ENCODE data around the gene ELF3.
"Not testable (repeated sequence)": the region's sequence is repeated elsewhere in the genome, so short reads cannot be mapped to it uniquely, and the experiment has no call there.

The ELF3 gene

DNA sequence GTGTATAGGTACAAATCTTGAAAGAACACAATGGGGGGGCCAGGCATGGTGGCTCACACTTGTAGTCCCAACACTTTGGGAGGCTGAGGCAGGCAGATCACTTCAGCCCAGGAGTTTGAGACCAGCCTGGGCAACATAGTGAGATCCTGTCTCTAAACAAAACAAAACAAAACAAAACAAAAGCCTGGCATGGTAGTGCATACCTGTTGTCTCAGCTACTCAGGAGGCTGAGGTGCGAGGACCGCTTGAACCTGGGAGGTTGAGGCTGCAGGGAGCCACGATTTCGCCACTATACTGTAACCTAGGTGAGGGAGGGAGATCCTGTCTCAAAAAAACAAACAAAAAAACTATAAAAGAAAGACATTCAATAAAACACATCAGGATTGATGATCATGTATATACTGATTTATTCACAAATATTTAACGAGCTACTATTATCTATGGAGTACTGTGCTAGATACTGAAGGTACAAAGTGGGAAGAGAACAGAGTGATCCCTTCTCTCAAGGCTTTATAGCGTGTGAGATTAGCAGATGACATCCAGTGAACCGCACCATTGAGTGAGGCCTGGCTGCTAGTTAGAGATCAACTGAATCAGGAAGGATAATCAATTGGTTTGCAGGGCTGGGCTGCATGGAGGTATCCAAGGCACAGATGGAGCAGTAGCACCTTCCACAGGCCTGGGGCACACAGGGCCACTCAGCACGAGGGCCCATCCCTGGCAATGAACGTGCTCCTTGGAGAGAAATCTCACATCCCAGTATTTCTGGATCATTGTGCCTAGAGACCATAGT is 26.4 kb downstream of the ELF3 start:
- DNase-seq = no peak

DNA sequence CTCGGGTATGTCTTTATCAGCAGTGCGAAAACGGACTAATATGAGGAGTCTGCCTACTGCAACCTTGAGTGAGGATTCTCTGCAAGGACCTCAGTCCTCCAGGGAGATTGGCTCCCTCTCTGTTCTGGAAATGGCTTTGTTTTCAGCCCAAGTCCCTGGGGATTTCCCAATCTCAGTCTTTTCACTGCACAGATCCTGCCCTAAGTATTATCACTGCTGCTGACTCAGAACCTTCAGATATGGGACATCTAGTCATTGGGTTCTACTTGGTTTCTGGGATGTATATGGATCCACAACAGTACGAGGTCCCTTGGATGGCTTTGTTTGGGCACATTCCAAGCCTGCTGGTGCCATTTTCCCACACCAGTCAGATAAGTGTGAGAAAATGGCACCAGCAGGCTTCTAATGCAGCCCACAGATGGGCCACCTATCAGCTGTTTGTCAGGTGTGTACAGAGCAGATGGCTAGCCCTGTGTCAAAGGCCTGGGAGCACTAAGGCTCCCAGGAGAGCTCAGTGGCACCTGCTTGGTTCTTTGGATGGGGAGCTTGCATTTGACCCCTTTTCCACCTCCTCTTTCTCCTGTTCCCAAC is 27.4 kb downstream of the ELF3 start:
- no peak for DNase-seq

DNA sequence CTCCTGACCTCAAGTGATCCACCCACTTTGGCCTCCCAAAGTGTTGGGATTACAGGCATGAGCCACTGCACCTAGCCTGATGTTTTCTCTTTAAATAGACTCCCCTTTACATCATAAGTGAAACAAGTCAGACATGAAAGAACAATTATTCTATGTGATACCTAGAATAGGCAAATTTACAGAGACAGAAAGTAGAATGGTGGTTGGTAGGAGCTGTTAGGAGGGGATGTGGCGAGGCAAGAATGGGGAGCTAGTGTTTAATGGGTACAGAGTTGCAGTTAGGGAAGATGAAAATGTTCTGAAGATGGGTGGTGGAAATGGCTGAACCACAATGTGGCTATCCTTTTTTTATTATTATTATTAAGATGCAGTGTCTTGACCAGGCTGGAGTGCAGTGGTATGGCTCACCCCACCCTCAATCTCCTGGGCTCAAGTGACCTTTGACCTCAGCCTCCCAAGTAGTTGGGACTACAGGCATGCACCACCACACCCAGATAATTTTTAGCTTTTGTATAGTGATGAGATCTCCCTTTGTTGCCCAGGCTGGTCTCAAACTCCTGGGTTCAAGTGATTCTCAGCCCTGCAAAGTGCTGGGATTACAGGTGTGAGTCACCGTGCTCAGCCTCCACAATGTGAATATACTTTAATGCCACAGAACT is 28.4 kb downstream of the ELF3 start:
- no peak for DNase-seq

DNA sequence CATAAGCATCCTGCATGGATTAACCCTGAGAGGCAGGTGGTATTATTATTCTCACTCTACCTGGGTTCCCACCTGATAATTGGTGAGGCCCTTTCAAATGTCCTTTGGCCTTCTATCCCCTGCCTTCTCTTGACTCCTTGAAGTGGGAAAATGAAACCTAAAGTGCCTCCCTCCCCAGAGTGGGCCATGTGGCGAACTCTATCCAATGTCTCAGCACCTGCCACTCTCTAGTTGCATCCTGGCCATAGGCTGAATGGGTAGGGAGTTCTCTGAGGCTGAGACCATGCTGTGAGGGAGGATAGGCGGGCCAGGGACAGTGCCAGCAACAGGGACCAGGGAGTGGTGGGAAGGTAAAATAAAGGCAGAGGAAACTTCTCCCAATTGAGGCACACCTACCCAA is 35.3 kb downstream of the ELF3 start:
- DNase-seq = no peak

DNA sequence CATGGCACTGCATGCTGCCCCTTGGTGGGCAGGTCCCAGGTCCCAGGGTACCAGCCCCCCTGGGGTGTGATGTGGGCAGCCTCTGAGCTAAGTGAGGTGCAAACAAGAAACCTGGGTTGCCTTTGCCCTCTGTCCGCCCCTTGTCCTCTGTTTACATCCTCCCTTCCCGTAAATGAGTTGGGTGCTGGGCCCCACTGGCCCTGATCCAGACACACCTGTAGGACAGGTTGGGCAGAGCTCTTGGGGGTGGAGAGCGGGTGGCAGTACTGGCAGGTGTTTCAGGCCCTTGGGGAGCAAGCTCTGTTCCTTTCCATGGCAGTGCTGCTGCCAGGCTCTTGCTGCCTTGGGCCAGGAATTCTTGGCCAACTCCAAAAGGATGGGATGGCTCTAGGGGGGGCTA is 35.8 kb downstream of the ELF3 start:
- DNase-seq = no peak

DNA sequence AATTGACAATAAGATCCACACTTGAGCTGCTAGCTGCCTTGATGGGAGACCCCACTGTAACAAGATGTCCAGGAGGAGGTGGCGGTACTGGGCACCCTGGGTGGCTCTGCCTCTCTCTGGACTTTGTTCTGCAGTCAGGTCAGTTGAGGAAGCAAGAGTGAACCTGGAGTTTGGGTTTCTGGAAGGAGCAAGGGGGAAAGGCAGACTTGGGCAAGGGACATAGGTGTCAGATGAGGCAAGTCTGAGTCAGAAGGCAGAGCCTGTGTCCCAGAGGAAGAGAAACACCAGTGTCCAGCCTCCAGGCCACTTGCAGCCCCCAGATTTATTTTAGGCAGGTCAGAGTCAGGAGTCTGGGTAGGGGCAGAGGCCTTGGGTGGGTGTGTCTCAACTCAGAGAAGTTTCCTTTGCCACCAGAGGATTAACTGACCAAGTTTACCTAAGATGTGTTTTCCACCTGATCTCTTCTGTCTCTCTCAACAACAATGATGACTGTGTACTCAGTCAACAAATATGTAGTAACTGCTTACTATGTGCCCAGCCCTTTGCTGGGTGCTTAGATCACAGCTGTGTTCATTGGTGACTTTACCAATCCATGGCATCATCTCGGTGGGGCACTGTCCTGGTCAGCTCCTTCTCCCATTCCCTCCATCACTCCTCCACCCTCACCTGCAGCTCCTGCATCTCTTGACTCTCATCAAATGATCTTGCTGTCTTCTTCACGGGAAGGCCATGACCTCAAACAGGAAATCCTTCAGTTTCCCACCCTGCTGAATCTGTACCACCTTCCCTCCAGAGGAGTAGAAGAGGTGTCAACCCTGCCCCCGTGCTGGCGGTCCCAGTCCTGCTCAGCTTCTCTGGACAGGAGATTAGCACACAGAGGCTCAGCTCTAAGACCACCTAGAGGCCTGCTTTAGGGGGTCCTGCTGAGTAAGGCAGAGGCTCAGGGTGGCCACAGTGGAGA is 36.6 kb downstream of the ELF3 start:
- no peak for DNase-seq

DNA sequence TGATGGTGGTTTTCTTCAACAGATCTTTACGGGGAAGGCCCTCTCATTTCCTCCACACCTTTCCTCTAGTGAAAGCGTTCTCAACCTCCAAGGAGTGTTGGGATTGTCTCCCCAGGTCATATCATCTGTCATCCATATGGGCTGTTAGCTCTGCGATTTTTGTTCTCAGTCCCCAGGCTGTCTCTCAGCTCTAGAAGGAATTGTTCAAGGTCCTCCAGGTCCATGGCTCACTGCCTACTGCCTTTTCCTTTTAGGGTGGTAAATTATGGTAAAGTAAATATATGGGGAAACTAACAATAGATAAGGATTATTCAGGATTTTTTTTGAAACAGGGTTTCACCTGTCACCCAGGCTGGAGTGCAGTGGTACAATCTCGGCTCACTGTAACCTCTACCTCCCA is 37.6 kb downstream of the ELF3 start:
- no peak for DNase-seq

DNA sequence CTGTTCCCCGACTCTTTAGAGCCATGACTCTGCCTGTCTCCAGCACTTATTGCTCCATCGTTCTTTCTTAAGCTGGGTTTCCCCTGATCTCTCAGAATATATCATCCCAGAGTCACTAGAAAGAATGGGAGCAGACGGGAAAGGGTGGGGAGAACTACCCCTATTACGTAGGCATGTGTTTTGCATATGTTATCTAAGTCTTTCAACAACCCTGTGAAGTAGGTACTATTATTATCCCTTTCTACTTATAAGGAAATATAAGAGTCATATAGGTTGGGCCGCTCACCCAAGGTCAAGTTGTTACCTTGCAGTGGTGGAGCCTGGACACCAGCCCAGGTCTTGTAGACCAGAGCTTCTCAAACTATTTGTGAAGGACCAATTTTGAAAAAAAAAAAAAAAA is 38.7 kb downstream of the ELF3 start:
- no peak for DNase-seq

DNA sequence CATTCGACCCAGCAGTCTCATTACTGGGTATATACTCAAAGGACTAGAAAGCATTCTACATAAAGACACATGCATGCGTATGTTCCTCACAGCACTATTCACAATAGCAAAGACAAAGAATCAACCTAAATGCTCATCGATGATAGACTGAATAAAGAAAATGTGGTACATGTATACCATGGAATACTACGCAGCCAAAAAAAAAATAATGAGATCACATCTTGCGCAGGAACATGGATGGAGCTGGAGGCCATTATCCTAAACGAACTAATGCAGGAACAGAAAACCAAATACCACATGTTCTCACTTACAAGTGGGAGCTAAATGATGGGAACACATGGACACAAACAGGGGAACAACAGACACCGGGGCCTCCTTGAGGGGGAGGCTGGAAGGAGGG is 43.7 kb downstream of the ELF3 start:
- no peak for DNase-seq

DNA sequence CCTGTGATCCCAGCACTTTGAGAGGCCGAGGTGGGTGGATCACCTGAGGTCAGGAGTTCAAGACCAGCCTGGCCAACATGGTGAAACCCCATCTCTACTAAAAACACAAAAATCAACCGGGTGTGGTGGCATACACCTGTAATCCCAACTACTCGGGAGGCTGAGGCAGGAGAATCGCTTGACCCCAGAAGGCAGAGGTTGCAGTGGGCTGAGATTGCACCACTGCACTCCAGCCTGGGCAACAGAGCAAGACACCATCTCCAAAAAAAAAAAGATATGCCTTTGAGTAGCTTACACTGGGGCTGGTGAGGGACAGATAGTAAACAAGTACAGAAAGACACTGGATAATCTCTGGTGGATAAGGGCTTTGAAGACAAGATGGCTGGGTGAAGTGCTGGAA is 44.3 kb downstream of the ELF3 start:
- DNase-seq = not testable (repeated sequence)

DNA sequence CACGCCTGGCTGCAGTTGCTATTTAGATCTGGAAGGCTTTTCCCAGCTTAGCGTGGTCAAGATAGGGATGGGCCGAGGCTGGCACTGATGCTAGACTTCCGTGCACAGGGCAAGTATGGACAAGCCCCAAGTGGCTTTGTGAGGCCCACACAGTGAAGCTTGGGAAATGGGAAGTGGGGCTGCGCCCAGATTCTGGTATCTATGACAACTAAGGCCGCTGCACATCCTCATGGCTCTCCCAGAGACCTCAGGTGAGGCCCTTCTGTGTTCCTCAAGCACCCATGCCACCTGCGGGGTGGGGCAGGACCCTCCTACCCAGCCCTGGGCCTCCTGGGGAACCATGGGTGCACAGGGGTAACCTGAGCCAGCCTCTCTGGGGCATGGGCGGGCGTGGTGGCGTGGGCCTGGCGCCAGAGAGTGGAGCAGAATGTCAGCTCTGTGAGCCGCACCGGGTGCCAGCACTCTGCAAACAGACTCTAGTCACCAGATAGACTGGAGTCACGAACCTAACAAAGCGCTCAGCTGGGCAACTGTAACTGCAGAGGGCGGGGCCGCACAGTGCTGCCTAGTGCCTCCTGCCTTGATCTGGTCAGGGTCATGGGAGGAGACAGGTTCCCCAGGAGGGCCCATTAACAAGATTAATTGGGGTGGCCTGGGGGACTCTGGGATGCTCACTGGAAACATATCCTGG is 46.4 kb downstream of the ELF3 start:
- DNase-seq = no peak

DNA sequence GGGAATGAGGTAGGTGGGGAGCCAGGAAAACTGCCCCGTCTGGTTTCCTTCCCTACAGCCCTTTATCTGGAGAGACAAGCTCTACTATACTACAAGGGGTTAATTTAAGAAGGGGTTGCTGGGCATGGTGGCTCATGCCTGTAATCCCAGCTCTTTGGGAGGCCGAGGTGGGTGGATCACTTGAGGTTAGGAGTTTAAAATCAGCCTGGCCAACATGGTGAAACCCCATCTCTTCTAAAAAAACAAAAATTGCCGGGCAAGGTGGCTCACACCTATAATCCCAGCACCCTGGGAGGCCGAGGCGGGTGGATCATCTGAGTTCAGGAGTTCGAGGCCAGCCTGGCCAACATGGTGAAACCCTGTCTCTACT is 46.9 kb downstream of the ELF3 start:
- not testable (repeated sequence) for DNase-seq

DNA sequence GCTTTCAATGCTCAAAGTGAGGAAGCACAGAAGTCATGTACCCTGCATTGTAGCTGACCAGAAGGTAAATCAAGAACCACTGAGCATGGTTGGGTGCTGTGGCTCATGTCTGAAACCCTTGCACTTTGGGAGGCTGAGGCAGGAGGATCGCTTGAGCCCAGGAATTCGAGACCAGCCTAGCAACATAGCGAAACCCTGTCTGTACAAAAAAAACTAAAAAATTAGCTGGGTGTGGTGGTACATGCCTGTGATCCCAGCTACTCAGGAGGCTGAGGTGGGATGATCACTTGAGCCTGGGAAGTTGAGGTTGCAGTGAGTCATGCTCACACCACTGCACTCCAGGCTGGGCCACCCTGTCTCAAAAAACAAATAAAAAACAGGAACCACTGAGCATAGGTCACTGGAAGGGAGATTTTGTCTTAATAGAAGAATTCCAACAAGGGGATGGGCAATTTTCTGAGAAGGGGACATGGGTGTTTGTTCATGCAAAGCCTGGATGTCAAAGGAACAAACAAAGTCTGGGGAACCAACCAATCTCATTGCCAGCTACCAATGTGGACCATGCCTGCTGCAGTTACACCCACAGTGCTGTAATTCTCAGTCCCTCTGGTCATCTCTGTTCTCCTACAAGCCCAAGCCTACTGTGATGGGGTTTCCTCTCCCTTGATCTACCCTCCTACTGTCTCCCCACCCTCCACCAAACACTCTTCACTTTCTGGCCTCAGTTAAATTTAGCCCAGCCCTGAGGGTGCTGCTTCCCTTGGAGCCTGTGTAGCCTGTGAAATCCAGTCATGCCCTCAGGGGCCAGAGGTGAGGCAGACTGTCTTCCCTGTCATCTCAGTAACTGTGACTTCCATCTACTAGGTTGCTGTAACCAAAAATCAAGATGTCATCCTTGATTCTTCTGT is 47.9 kb downstream of the ELF3 start:
- DNase-seq = no peak

DNA sequence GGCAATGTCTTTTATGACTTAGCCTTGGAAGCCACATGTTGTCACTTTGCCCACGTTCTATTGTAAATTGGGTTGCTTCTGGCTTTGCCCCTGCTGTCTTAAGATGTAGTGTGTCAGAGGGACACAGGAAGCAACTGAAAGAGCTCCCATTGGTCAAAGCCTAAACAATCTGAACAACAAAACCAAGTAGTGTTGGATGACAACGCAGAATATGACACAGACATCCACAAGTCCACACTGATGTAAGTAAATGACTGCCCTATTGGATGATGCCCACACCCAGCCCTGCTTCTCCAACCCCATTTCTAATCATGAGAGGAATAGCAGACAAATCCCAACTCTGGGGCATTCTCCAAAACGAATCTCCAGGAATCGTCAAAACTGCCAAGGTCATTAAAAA is 50.7 kb downstream of the ELF3 start:
- DNase-seq = no peak

DNA sequence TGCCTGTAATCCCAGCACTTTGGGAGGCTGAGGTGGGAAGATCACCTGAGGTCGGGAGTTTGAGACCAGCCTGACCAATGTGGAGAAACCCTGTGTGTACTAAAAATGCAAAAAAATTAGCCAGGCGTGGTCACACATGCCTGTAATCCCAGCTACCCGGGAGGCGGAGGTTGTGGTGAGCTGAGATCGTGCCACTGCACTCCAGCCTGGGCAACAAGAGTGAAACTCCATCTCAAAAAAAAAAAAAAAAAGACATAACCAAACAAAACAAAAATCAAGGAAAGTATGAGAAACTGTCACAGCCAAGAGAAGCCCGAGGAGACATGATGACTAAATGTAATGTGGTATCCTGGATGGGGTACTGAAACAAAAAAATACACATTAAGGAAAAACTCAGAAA is 51.4 kb downstream of the ELF3 start:
- DNase-seq = not testable (repeated sequence)

DNA sequence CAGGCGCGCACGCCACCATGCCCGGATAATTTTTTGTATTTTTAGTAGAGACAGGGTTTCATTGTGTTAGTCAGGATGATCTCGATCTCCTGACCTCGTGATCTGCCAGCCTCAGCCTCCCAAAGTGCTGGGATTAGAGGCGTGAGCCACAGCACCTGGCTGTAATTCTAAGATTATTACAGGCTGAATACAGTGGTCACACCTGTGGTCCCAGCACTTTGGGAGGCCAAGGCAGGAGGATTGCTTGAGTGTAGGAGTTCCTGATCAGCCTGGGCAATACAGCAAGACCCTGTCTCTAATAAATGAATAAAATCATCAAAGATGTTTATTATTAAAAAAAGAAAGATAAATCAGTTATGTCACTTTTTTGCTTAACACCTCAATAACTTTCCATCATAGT is 52.2 kb downstream of the ELF3 start:
- DNase-seq = not testable (repeated sequence)

DNA sequence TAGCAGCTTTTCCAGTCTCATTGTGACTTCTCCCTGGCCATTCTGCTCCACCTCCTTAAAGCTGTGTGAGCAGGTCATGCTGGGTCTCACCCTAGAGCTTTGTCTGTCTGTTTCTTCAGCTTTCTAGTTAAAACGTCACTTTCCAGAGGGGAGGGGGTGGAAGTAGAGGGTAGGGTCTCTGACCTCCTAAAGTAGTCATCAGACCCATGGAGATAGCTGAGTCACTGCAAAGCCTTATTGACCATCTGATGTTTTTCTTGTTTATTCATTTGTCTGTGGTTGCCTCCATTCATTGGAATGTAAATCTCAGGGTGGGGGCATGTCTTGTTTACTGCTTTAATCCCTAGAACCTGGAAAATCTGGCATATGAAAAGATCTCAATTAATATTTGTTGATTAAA is 52.7 kb downstream of the ELF3 start:
- no peak for DNase-seq

DNA sequence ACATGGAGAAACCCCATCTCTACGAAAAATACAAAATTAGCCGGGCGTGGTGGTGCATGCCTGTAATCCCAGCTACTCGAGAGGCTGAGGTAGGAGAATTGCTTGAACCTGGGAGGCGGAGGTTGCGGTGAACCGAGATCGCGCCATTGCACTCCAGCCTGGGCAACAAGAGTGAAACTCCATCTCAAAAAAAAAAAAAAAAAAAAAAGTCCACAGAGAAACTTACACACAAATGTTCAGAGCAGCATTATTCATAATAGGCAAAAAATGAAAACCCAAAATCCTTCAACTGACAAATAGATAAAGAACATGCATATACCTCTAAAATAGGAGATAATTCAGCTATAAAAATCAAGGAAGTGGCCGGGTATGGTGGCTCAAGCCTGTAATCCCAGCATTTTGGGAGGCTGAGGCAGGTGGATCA is 54.5 kb downstream of the ELF3 start:
- DNase-seq = not testable (repeated sequence)
